Spinal cord (tissue), 4 donors: ENCODE results near the gene FAM151A. TPM values are rescaled to one million over a fixed set of nuclear protein-coding genes. Genes with fewer than 3 reads are reported as not detected.

ENCODE experiments used
- polyA plus RNA-seq, 2 donors: library from polyadenylated mRNA; unstranded; fragments of 120-200 nt; gene quantifications; one replicate each; pipeline ENCODE4 v1.2.1, GENCODE V29; 2013; ENCODE audit not compliant: insufficient read length in 2 of 2
- total RNA-seq, 2 donors: library from RNA; depleted of rRNA in 1 of 2; stranded (reverse); fragments of 120-200 nt in 1 of 2; fragments of >200 nt in 1 of 2; gene quantifications; one replicate each; pipeline versions ENCODE4 v1.2.3 to v1.2.4, GENCODE V29; 2013 to 2014

Gene FAM151A
- total and polyA plus RNA-seq, 4 donors = 0.22 to 0.98 TPM; not detected in 2

Other genes starting within 250 kb of the FAM151A start
- 10 to 100 TPM; 23.3 to 26.7 TPM for gene SSBP3, start 217.1 kb downstream of the FAM151A start, total RNA-seq
- gene SSBP3, start 217.1 kb downstream of the FAM151A start, polyA plus RNA-seq = 100 to 1,000 TPM; 106 to 108 TPM
- 10 to 100 TPM in 1 of 2 donors, 1 to 10 TPM in 1; 8.8 to 19.7 TPM for gene ACOT11, start 75.3 kb downstream of the FAM151A start, total RNA-seq
- gene ACOT11, start 75.3 kb downstream of the FAM151A start, polyA plus RNA-seq = 1 to 10 TPM; 3.6 to 7.5 TPM
- 10 to 100 TPM in 1 of 2 donors, 1 to 10 TPM in 1; 3.6 to 10.1 TPM for gene MROH7, start 18.3 kb upstream of the FAM151A start, total RNA-seq
- 1 to 10 TPM; 3.8 to 9.3 TPM for gene MROH7, start 18.3 kb upstream of the FAM151A start, polyA plus RNA-seq
- 10 to 100 TPM; 19.7 to 27.9 TPM for gene TTC4, start 92.3 kb upstream of the FAM151A start, total RNA-seq
- 10 to 100 TPM; 23.8 to 27.9 TPM for gene TTC4, start 92.3 kb upstream of the FAM151A start, polyA plus RNA-seq
- gene PARS2, start 141.0 kb upstream of the FAM151A start, total RNA-seq = 1 to 10 TPM; 4.0 to 7.5 TPM
- gene PARS2, start 141.0 kb upstream of the FAM151A start, polyA plus RNA-seq = 1 to 10 TPM; 5.1 to 5.6 TPM
- 1 to 10 TPM in 1 of 2 donors, under 1 TPM in 1; 0.59 to 1.2 TPM for gene TTC22, start 177.8 kb upstream of the FAM151A start, total RNA-seq
- gene TTC22, start 177.8 kb upstream of the FAM151A start, polyA plus RNA-seq = 1 to 10 TPM; 1.4 to 2.0 TPM